ENCODE measurements around the gene GLP2R. TPM values are rescaled to one million over a fixed set of nuclear protein-coding genes. Genes with fewer than 3 reads are reported as not detected.

The GLP2R gene
- total RNA-seq, 1 donor from 2014 or later = not detected

- no peak for ATAC-seq (ENCODE audit: low read depth)
- POLR2A ChIA-PET = no interaction called here
- no peak overlapping the region for H3K27ac Mint-ChIP-seq
- H3K36me3 Mint-ChIP-seq (ENCODE audit: low read depth) = no peaks in the 10 kb centered on the region
- H3K27me3 Mint-ChIP-seq = peaks cover 6% of the 10 kb centered on the region
- CTCF ChIA-PET = no interaction called here
- H3K9me3 Mint-ChIP-seq = peaks cover 6% of the 10 kb centered on the region
- no peaks in the 10 kb centered on the region for H3K4me1 Mint-ChIP-seq
- TF ChIP-seq CTCF (IDR thresholded peaks at IDR 0.05) = no peak
- intact Hi-C loops (cut with micrococcal nuclease) = no loop called here
- H3K4me3 Mint-ChIP-seq = no peak overlapping the region
- no peak for DNase-seq
Measured at GRCh38 chr17:9805769-9806168, 20.0 kb upstream of the GLP2R start.

- Mint-ChIP-seq H3K4me3 (no peak overlapping the region), H3K36me3 (ENCODE audit: low read depth) (no peaks in the 10 kb centered on the region), H3K27ac (no peak overlapping the region), H3K27me3 (peaks cover 6% of the 10 kb centered on the region), H3K4me1 (no peaks in the 10 kb centered on the region), H3K9me3 (peaks cover 6% of the 10 kb centered on the region)
- ATAC-seq (ENCODE audit: low read depth) (no peak), DNase-seq (no peak)
- ChIA-PET CTCF (no interaction called here), POLR2A (no interaction called here)
- intact Hi-C loops (cut with micrococcal nuclease) = no loop called here
- no peak for TF ChIP-seq CTCF (IDR thresholded peaks at IDR 0.05)
Measured at GRCh38 chr17:9806699-9807098, 19.0 kb upstream of the GLP2R start.

- H3K27ac Mint-ChIP-seq = no peak overlapping the region
- intact Hi-C loops (cut with micrococcal nuclease) = no loop called here
- no peak for DNase-seq
- peaks cover 6% of the 10 kb centered on the region for H3K9me3 Mint-ChIP-seq
- no peak overlapping the region for H3K4me3 Mint-ChIP-seq
- H3K27me3 Mint-ChIP-seq = no peaks in the 10 kb centered on the region
- ChIA-PET CTCF (no interaction called here), POLR2A (no interaction called here)
- no peaks in the 10 kb centered on the region for H3K4me1 Mint-ChIP-seq
- no peaks in the 10 kb centered on the region for H3K36me3 Mint-ChIP-seq (ENCODE audit: low read depth)
- no peak for ATAC-seq (ENCODE audit: low read depth)
- no peak for TF ChIP-seq CTCF (IDR thresholded peaks at IDR 0.05)
Measured at GRCh38 chr17:9809409-9809808, 16.3 kb upstream of the GLP2R start.

- no peaks in the 10 kb centered on the region for H3K36me3 Mint-ChIP-seq (ENCODE audit: low read depth)
- no peak overlapping the region for H3K4me3 Mint-ChIP-seq
- H3K27me3 Mint-ChIP-seq = no peaks in the 10 kb centered on the region
- intact Hi-C loops (cut with micrococcal nuclease) = no loop called here
- ATAC-seq (ENCODE audit: low read depth) (no peak), DNase-seq (no peak)
- H3K27ac Mint-ChIP-seq = no peak overlapping the region
- ChIA-PET POLR2A (no interaction called here), CTCF (no interaction called here)
- no peak for TF ChIP-seq CTCF (IDR thresholded peaks at IDR 0.05)
- peaks cover 4% of the 10 kb centered on the region for H3K9me3 Mint-ChIP-seq
- no peaks in the 10 kb centered on the region for H3K4me1 Mint-ChIP-seq
Measured at GRCh38 chr17:9810100-9810949, 15.4 kb upstream of the GLP2R start.

GRCh38 chr17:9811086-9811485 lies 14.6 kb upstream of the GLP2R start:
- no peak for DNase-seq
- Mint-ChIP-seq H3K4me3 (no peak overlapping the region), H3K9me3 (peaks cover 4% of the 10 kb centered on the region), H3K27me3 (no peaks in the 10 kb centered on the region), H3K27ac (no peak overlapping the region), H3K4me1 (no peaks in the 10 kb centered on the region), H3K36me3 (ENCODE audit: low read depth) (no peaks in the 10 kb centered on the region)
- ChIA-PET CTCF (no interaction called here), POLR2A (no interaction called here)
- no peak for TF ChIP-seq CTCF (IDR thresholded peaks at IDR 0.05)
- intact Hi-C loops (cut with micrococcal nuclease) = no loop called here
- no peak for ATAC-seq (ENCODE audit: low read depth)

Data from activated B cell treated with CpG ODN at 0.5 μM for 24 hours (primary cell).